ENCODE measurements around the gene P3H3.
"Not testable (repeated sequence)": the region's sequence is repeated elsewhere in the genome, so short reads cannot be mapped to it uniquely, and the experiment has no call there.

P3H3 gene

GRCh38 chr12:6873094-6874014 lies 45.1 kb downstream of the P3H3 start, which contains the start of gene SPSB2 (continued):
- TF ChIP-seq TRIM28 (IDR thresholded peaks at IDR 0.05; ENCODE audit: borderline replicate concordance, low read length) (no peak), ZNF791 (tag by site-specific recombination; IDR thresholded peaks at IDR 0.05) (no peak), FEZF1 (tag by site-specific recombination; IDR thresholded peaks at IDR 0.05) (no peak), ZNF621 (tag by site-specific recombination; IDR thresholded peaks at IDR 0.05) (no peak), GLIS1 (tag by site-specific recombination; IDR thresholded peaks at IDR 0.05) (peak; percentile 53), ZNF223 (tag by site-specific recombination; IDR thresholded peaks at IDR 0.05) (peak; percentile 93), ZNF169 (tag by site-specific recombination; IDR thresholded peaks at IDR 0.05) (no peak), ZNF514 (tag by site-specific recombination; IDR thresholded peaks at IDR 0.05) (no peak), TCF7L2 (IDR thresholded peaks at IDR 0.05; ENCODE audit: borderline replicate concordance, low read depth, low read length) (no peak), ZNF658 (tag by site-specific recombination; IDR thresholded peaks at IDR 0.05) (no peak), ZNF776 (tag by site-specific recombination; IDR thresholded peaks at IDR 0.05; ENCODE audit: borderline replicate concordance) (no peak), ZNF112 (tag by site-specific recombination; IDR thresholded peaks at IDR 0.05) (no peak), EGR2 (tag by site-specific recombination; IDR thresholded peaks at IDR 0.05; ENCODE audit: low read depth) (peak; percentile 61), YY1 (tag by site-specific recombination; IDR thresholded peaks at IDR 0.05) (no peak), ZFHX2 (tag by site-specific recombination; conservative IDR thresholded peaks at IDR 0.05) (peak; percentile 80), ZNF121 (tag by site-specific recombination; IDR thresholded peaks at IDR 0.05) (no peak), ZBTB44 (tag by site-specific recombination; IDR thresholded peaks at IDR 0.05) (peak; percentile 59), ZNF645 (tag by site-specific recombination; IDR thresholded peaks at IDR 0.05) (no peak), PRDM4 (tag by site-specific recombination; IDR thresholded peaks at IDR 0.05) (no peak)

- peaks cover 4 to 36% of the 10 kb centered on the region in 2 experiments; a peak in 2 of 3 replicates for H3K36me3 ChIP-seq (ENCODE audit: control insufficient read depth in 2 of 2, insufficient read depth in 1 of 2, low read length in 2 of 2)
- not testable (repeated sequence) for H3K9me3 ChIP-seq (ENCODE audit: control insufficient read depth, insufficient read depth, low read depth, low read length)
These were observed 45.8 kb downstream of the P3H3 start for GRCh38 chr12:6874015-6874368.

GRCh38 chr12:6879824-6880223 lies 51.6 kb downstream of the P3H3 start:
- POLR2A ChIA-PET, result interaction anchor here (0.7 to 2.8 kb wide), 3 partner anchors 9 to 43 kb away, joined by 3 to 17 read pairs (median 6); partner anchors contain the start of gene TPI1
- H3K4me3 ChIP-seq (ENCODE audit: low read depth, low read length); H3K4me1 ChIP-seq (ENCODE audit: control insufficient read depth, insufficient read depth, low read length); H3K9me3 ChIP-seq (ENCODE audit: control insufficient read depth, insufficient read depth, low read depth, low read length); H3K27ac ChIP-seq (ENCODE audit: extremely low read depth, low read depth, low read length): not testable (repeated sequence)
- H3K36me3 ChIP-seq (ENCODE audit: control insufficient read depth in 2 of 2, insufficient read depth in 1 of 2, low read length in 2 of 2), result peaks cover 0 to 17% of the 10 kb centered on the region in 2 experiments; a peak in 2 of 3 replicates
- CTCF ChIA-PET, result interaction anchor here (3.7 to 3.8 kb wide), 2 partner anchors 11 kb away, joined by 17 to 22 read pairs; no protein-coding TSS in a partner anchor

More at GRCh38 chr12:6874015-6874368, 45.8 kb downstream of the P3H3 start:
- ChIA-PET CTCF (interaction anchor here (0.6 to 0.8 kb wide), 4 partner anchors 8 to 169 kb away, joined by 3 to 7 read pairs (median 4); no protein-coding TSS in a partner anchor), POLR2A (interaction anchor here (1.3 to 3.1 kb wide), 6 partner anchors 9 to 150 kb away, joined by 3 to 56 read pairs (median 14); partner anchors contain the start of gene COPS7A)
- peak overlapping the region; percentile 67 for H3K4me3 ChIP-seq (ENCODE audit: low read depth, low read length)
- H3K4me1 ChIP-seq (ENCODE audit: control insufficient read depth, insufficient read depth, low read length); H3K27ac ChIP-seq (ENCODE audit: extremely low read depth, low read depth, low read length): not testable (repeated sequence)
